Mesodermal cell (in vitro differentiated cells): ENCODE measurements around the gene VN1R2. TPM values are rescaled to one million over a fixed set of nuclear protein-coding genes. Genes with fewer than 3 reads are reported as not detected.
A peak's percentile ranks its signal among the peaks of the same experiment; 100 is the strongest.
"Not testable (repeated sequence)": the region's sequence is repeated elsewhere in the genome, so short reads cannot be mapped to it uniquely, and the experiment has no call there.

Source experiments
- H3K27ac ChIP-seq: 2 replicates; pipeline ENCODE4 v1.7.0; 2013; ENCODE audit warnings: mild to moderate bottlenecking, low read depth, low read length, moderate library complexity; ENCODE audit not compliant: severe bottlenecking
- H3K36me3 ChIP-seq: 2 replicates; pipeline ENCODE4 v1.7.1; 2013; ENCODE audit warnings: mild to moderate bottlenecking, low read length, moderate library complexity; ENCODE audit not compliant: control insufficient read depth, insufficient read depth
- H3K4me1 ChIP-seq: one replicate; pipeline ENCODE4 v1.7.1; 2013; ENCODE audit warnings: mild to moderate bottlenecking, low read length; ENCODE audit not compliant: insufficient read depth, control insufficient read depth, poor library complexity, severe bottlenecking
- H3K4me3 ChIP-seq: 2 replicates; pipeline ENCODE4 v1.7.0; 2013; ENCODE audit warnings: low read length, control low read depth, mild to moderate bottlenecking; ENCODE audit not compliant: insufficient read depth, poor library complexity, severe bottlenecking; ENCODE audit errors: extremely low read depth
- H3K9me3 ChIP-seq: 2 replicates; pipeline ENCODE4 v1.7.1; 2013; ENCODE audit warnings: mild to moderate bottlenecking, low read length, moderate library complexity; ENCODE audit not compliant: control insufficient read depth
- WGBS, 2 experiments: methylation state at CpG; one replicate each; pipeline ENCODE4 v1.1.5; 2013; ENCODE audit warnings: missing lambda C conversion rate in 2 of 2; ENCODE audit not compliant: insufficient coverage in 2 of 2; 5-methylcytosine and 5-hydroxymethylcytosine counted together
- polyA plus RNA-seq, 2 experiments: library from polyadenylated mRNA; stranded (reverse); fragments of 50-300 nt; gene quantifications; one replicate each; pipeline ENCODE4 v1.2.3, GENCODE V29; 2013

Gene VN1R2
- not detected for polyA plus RNA-seq (2013, experiment 1 of 2)
- polyA plus RNA-seq (2013, experiment 2 of 2): not detected

- H3K4me1 ChIP-seq, H3K4me3 ChIP-seq, H3K27ac ChIP-seq, H3K36me3 ChIP-seq: not testable (repeated sequence)
- WGBS, 2 experiments: 70 to 85% methylated on average over 9 to 11 of the region's 14 CpGs
- H3K9me3 ChIP-seq: peaks cover 38% of the 10 kb centered on the region
These were observed at the start of gene VN1R2 for GRCh38 chr19:53257715-53258342. Gene VN1R2, plus strand, starts transcription at chr19:53258292. Its CDS starts 84 bp downstream, at chr19:53258376.

- H3K27ac ChIP-seq, H3K4me1 ChIP-seq, H3K36me3 ChIP-seq, H3K4me3 ChIP-seq: not testable (repeated sequence)
- H3K9me3 ChIP-seq: peaks cover 51% of the 10 kb centered on the region
- WGBS, 2 experiments: no CpG with 5 or more reads among the region's 3 CpGs
These were observed 46.5 kb upstream of the VN1R2 start for GRCh38 chr19:53211554-53211953.

GRCh38 chr19:53212703-53213320 is 45.3 kb upstream of the VN1R2 start:
- Histone ChIP-seq H3K4me3 (no peak overlapping the region), H3K4me1 (no peaks in the 10 kb centered on the region), H3K27ac (no peak overlapping the region), H3K9me3 (peaks cover 53% of the 10 kb centered on the region), H3K36me3 (no peaks in the 10 kb centered on the region)
- WGBS, 2 experiments: 78 to 100% methylated on average over 1 of the region's 2 CpGs

GRCh38 chr19:53222716-53223115 is 35.4 kb upstream of the VN1R2 start:
- not testable (repeated sequence) for H3K27ac ChIP-seq, H3K4me3 ChIP-seq, H3K36me3 ChIP-seq, H3K4me1 ChIP-seq
- peaks cover 43% of the 10 kb centered on the region for H3K9me3 ChIP-seq
- 91 to 100% methylated on average over 2 to 4 of the region's 28 CpGs for WGBS, 2 experiments

- Histone ChIP-seq H3K27ac (no peak overlapping the region), H3K4me1 (no peaks in the 10 kb centered on the region), H3K36me3 (no peaks in the 10 kb centered on the region), H3K4me3 (no peak overlapping the region), H3K9me3 (peaks cover 30% of the 10 kb centered on the region)
- WGBS, 2 experiments: 93 to 95% methylated on average over 4 to 13 of the region's 20 CpGs
These were observed 33.5 kb upstream of the VN1R2 start for GRCh38 chr19:53224606-53225005.

- H3K9me3 ChIP-seq: peaks cover 63% of the 10 kb centered on the region
- WGBS, 2 experiments: 75% methylated on average over 3 of the region's 4 CpGs; no CpG with 5 or more reads in 1 of the 2 experiments
These were observed 20.8 kb upstream of the VN1R2 start for GRCh38 chr19:53237114-53237777.

GRCh38 chr19:53246498-53246897 is 11.6 kb upstream of the VN1R2 start:
- Histone ChIP-seq H3K27ac (no peak overlapping the region), H3K36me3 (peaks cover 22% of the 10 kb centered on the region), H3K4me3 (no peak overlapping the region), H3K9me3 (peaks cover 37% of the 10 kb centered on the region), H3K4me1 (no peaks in the 10 kb centered on the region)
- no CpG with 5 or more reads among the region's 1 CpG for WGBS, 2 experiments

More at GRCh38 chr19:53237114-53237777, 20.8 kb upstream of the VN1R2 start:
- Histone ChIP-seq H3K4me1 (no peaks in the 10 kb centered on the region), H3K36me3 (peaks cover 11% of the 10 kb centered on the region), H3K4me3 (no peak overlapping the region), H3K27ac (no peak overlapping the region)

GRCh38 chr19:53254411-53255341 is 3.4 kb upstream of the VN1R2 start, which contains the start of gene ZNF677:
Gene ZNF677, minus strand, starts transcription at chr19:53254873. Its CDS starts 3,323 bp downstream, at chr19:53251550.
- 30% methylated on average over 57 to 66 of the region's 72 CpGs for WGBS, 2 experiments
- Histone ChIP-seq H3K4me3 (peak within 1 kb of the TSS; percentile 60), H3K4me1 (no peaks in the 10 kb centered on the region), H3K27ac (peak within 1 kb of the TSS; percentile 69), H3K9me3 (peaks cover 39% of the 10 kb centered on the region), H3K36me3 (peaks cover 17% of the 10 kb centered on the region)

- not testable (repeated sequence) for H3K36me3 ChIP-seq, H3K27ac ChIP-seq, H3K4me3 ChIP-seq, H3K4me1 ChIP-seq
- H3K9me3 ChIP-seq: peaks cover 12% of the 10 kb centered on the region
- no CpG with 5 or more reads among the region's 5 CpGs for WGBS, 2 experiments
These were observed 9.5 kb downstream of the VN1R2 start, which contains the start of gene VN1R4 for GRCh38 chr19:53267623-53268022. Gene VN1R4, minus strand, starts transcription at chr19:53267723. Its CDS starts 58 bp downstream, at chr19:53267665.

GRCh38 chr19:53269861-53270260 is 11.8 kb downstream of the VN1R2 start:
- H3K27ac ChIP-seq, H3K4me3 ChIP-seq, H3K36me3 ChIP-seq, H3K4me1 ChIP-seq: not testable (repeated sequence)
- peaks cover 11% of the 10 kb centered on the region for H3K9me3 ChIP-seq
- 86 to 100% methylated on average over 5 to 12 of the region's 27 CpGs for WGBS, 2 experiments
